DOHH2 (cell line): ENCODE results near the gene PSMG3.

Source experiments
- CTCF ChIP-seq: fragments of 200-600 bp; sonication (generic); IDR thresholded peaks from one replicate; pipeline ENCODE4 v1.5.1; 2014; ENCODE audit warnings: antibody characterized with exemption, mild to moderate bottlenecking, low read depth, low read length; ENCODE audit not compliant: poor library complexity, severe bottlenecking
- EZH2phosphoT487 ChIP-seq: fragments of 200-600 bp; sonication (generic); IDR thresholded peaks from 2 replicates; pipeline ENCODE4 v1.6.1; 2017; ENCODE audit warnings: borderline replicate concordance, mild to moderate bottlenecking, antibody characterized with exemption, low read length, moderate library complexity, mixed read lengths

- TF ChIP-seq CTCF (no peak), EZH2phosphoT487 (no peak)
Measured at GRCh38 chr7:1550846-1551155, 19.0 kb downstream of the PSMG3 start.
